Psoas muscle (tissue), 8 donors: ENCODE results near the gene GEMIN5. TPM values are rescaled to one million over a fixed set of nuclear protein-coding genes. Genes with fewer than 3 reads are reported as not detected.

Experiments
- ATAC-seq, 4 donors: fragments of 200-7000 bp; cut with Tn5 transposase; one replicate each; pipeline ENCODE4 v1.9.1; 2020; ENCODE audit warnings: moderate library complexity in 3 of 4, mild to moderate bottlenecking in 2 of 4
- DNase-seq, 2 donors: peaks; one replicate each; pipeline ENCODE4 v3.0.0-alpha.2; 2020
- H3K27ac ChIP-seq: fragments of 200-600 bp; one replicate; pipeline ENCODE4 v1.8.0; 2022
- H3K27me3 ChIP-seq, 3 donors: fragments of 200-600 bp in 1 of 3; one replicate each; pipeline versions ENCODE4 v1.6.1 to v1.8.0; 2013 to 2022; ENCODE audit warnings: low read length in 2 of 3, mild to moderate bottlenecking in 2 of 3, moderate library complexity in 1 of 3; ENCODE audit not compliant: insufficient read depth in 3 of 3
- H3K36me3 ChIP-seq, 2 donors: fragments of 200-600 bp in 1 of 2; one replicate each; pipeline versions ENCODE4 v1.6.1 to v1.8.0; 2013 to 2022; ENCODE audit warnings: low read depth in 1 of 2, mild to moderate bottlenecking in 1 of 2, moderate library complexity in 1 of 2; ENCODE audit not compliant: insufficient read depth in 1 of 2
- H3K4me1 ChIP-seq: fragments of 200-600 bp; one replicate; pipeline ENCODE4 v1.8.0; 2022
- H3K4me3 ChIP-seq: fragments of 200-600 bp; one replicate; pipeline ENCODE4 v1.8.0; 2022; ENCODE audit warnings: mild to moderate bottlenecking
- H3K9me3 ChIP-seq: fragments of 200-600 bp; one replicate; pipeline ENCODE4 v1.8.0; 2022
- CTCF ChIP-seq: fragments of 200-600 bp; IDR thresholded peaks from one replicate; pipeline ENCODE4 v1.8.0; 2022; ENCODE audit warnings: antibody characterized with exemption
- WGBS, 3 donors: extraction: QIAGEN DNeasy Blood & Tissue Kit; methylation state at CpG; one replicate each; pipeline versions ENCODE4 v1.1.6 to v1.1.7; 2013; 5-methylcytosine and 5-hydroxymethylcytosine counted together
- intact Hi-C, 2 donors: fragments of 100-400 bp; cut with DNase I; formaldehyde crosslinking; loops; one replicate each; pipeline versions ENCODE4 v1.11.0 to v1.14.2; 2022
- polyA plus RNA-seq, 3 donors: library from polyadenylated mRNA; stranded (reverse); fragments of 200-250 nt; gene quantifications; one replicate each; pipeline ENCODE4 v1.2.3, GENCODE V29; 2013
- total RNA-seq, 4 donors: library from RNA; stranded (reverse); fragmentation: NEBNext Ultra II Directional in 2 of 4; extraction: Animal tissue kit (Norgen Biotek cat#: 25700) in 2 of 4; gene quantifications; one replicate each; pipeline versions ENCODE4 v1.2.1 to v1.2.4, GENCODE V29; 2021 to 2023
- donor health status: healthy with polysubstance abuse.
- donor health status: DM: no; HTN: no; CAD: no; lungs with moderate emphysema.
- donor health status: Bipolar disorder and iron deficiency.
- donor health status: healthy.
- donor health status: DM: yes; HTN: yes; CAD: no.
- donor health status: DM: no; HTN: no; CAD: no.
- donor health status: DM: no; HTN: no; CAD: no.
- donor health status: DM: yes; HTN: yes; CAD: no.

The GEMIN5 gene
- total and polyA plus RNA-seq, 7 donors, result 6.6 to 23.1 (median 16.7) TPM

- Histone ChIP-seq H3K4me1 (no peaks in the 10 kb centered on the region), H3K4me3 (no peak overlapping the region), H3K27me3 (no peaks in the 10 kb centered on the region), H3K27ac (no peak overlapping the region), H3K9me3 (no peaks in the 10 kb centered on the region), H3K36me3 (peaks cover 13 to 100% of the 10 kb centered on the region in 2 donors)
- WGBS, 3 donors, result 87 to 92% (median 89%) methylated on average over 5 of the region's 5 CpGs
- intact Hi-C loops, result no loop called here
- TF ChIP-seq CTCF, result no peak
- DNase-seq (no peak), ATAC-seq (no peak)
Measured at GRCh38 chr5:154893381-154893780, 44.6 kb downstream of the GEMIN5 start.

- Histone ChIP-seq H3K9me3 (no peaks in the 10 kb centered on the region), H3K36me3 (peaks cover 19 to 100% of the 10 kb centered on the region in 2 donors), H3K4me3 (no peak overlapping the region), H3K27me3 (no peaks in the 10 kb centered on the region), H3K27ac (no peak overlapping the region), H3K4me1 (no peaks in the 10 kb centered on the region)
- TF ChIP-seq CTCF, result no peak
- ATAC-seq (peak in 1 of 4 donors; percentile 44), DNase-seq (no peak)
- intact Hi-C loops, result no loop called here
- 75 to 81% (median 80%) methylated on average over 13 of the region's 13 CpGs for WGBS, 3 donors
Measured at GRCh38 chr5:154892369-154892771, 45.6 kb downstream of the GEMIN5 start.

GRCh38 chr5:154885439-154885838, 52.6 kb downstream of the GEMIN5 start:
- intact Hi-C loops, result loop anchor here in 1 of 2 donors (5.0 kb wide), 1 partner anchor 42 kb away; no protein-coding TSS in a partner anchor
- no peaks in the 10 kb centered on the region for H3K4me1 ChIP-seq
- DNase-seq (no peak), ATAC-seq (no peak)
- H3K36me3 ChIP-seq, result peaks cover 12 to 61% of the 10 kb centered on the region in 2 donors
- H3K27ac ChIP-seq, result no peak overlapping the region
- H3K27me3 ChIP-seq, result no peaks in the 10 kb centered on the region
- H3K4me3 ChIP-seq, result no peak overlapping the region
- peaks cover 16% of the 10 kb centered on the region for H3K9me3 ChIP-seq
- no peak for TF ChIP-seq CTCF
- WGBS, 3 donors, result 95 to 97% (median 96%) methylated on average over 2 of the region's 2 CpGs

- 84 to 93% (median 91%) methylated on average over 8 of the region's 8 CpGs for WGBS, 3 donors
- intact Hi-C loops, result no loop called here
- Histone ChIP-seq H3K27ac (no peak overlapping the region), H3K36me3 (peaks cover 8 to 51% of the 10 kb centered on the region in 2 donors), H3K27me3 (no peaks in the 10 kb centered on the region), H3K4me1 (no peaks in the 10 kb centered on the region), H3K4me3 (no peak overlapping the region), H3K9me3 (peaks cover 16% of the 10 kb centered on the region)
- DNase-seq, result no peak
- no peak for TF ChIP-seq CTCF
- ATAC-seq, result no peak
Measured at GRCh38 chr5:154884424-154884823, 53.6 kb downstream of the GEMIN5 start.

GRCh38 chr5:154881986-154882385, 56.0 kb downstream of the GEMIN5 start:
- peaks cover 16% of the 10 kb centered on the region for H3K9me3 ChIP-seq

More at GRCh38 chr5:154881986-154882385, 56.0 kb downstream of the GEMIN5 start:
- no peak overlapping the region for H3K27ac ChIP-seq
- H3K27me3 ChIP-seq, result no peaks in the 10 kb centered on the region
- H3K4me3 ChIP-seq, result no peak overlapping the region
- TF ChIP-seq CTCF, result no peak
- no peaks in the 10 kb centered on the region for H3K4me1 ChIP-seq
- peaks cover 2 to 29% of the 10 kb centered on the region in 2 donors for H3K36me3 ChIP-seq
- WGBS, 3 donors, result 49 to 63% (median 60%) methylated on average over 4 of the region's 4 CpGs
- no peak for DNase-seq
- ATAC-seq, result peak in 1 of 4 donors; percentile 50
- intact Hi-C loops, result no loop called here
